ENCODE measurements around the gene DNAJC13.

The DNAJC13 gene

DNA sequence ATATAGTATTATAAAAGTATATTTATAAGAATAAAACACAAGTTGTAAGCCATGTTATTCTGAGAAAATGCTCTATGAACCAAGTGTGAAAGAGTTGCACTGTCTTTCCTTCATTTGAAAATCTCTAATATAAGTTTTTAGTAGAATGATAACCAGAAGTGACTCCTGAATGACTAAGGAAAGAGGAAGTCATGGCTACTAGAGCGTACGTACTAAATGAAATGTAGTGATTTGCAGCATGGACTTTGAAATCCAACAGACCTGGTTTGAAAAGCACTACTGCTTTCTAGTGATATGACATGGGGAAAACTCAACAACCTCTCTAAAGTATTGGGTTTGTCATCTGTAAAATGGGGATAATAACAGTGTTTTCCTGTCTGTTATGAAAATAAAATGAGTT is 10.3 kb upstream of the DNAJC13 start:
- no peak for DNase-seq

DNA sequence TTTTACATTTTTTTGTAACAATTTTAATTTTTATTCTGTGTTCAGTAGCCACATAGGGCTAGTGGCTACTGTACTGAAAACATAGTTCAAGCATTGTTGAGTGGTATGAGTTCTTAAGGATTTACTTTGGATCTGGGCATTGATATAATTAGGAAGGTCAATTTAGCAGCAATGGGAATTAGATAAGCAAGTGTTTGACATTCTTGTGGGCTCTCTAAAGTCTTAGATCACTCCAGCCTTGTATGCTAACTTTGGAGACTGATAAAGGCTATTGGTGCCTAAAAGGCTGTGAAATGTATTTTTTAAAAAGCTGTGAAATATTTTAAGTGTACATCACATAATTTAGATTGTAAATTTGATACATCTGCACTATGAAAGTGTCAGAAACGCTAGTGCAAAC is 2.5 kb upstream of the DNAJC13 start:
- no peak for DNase-seq

DNA sequence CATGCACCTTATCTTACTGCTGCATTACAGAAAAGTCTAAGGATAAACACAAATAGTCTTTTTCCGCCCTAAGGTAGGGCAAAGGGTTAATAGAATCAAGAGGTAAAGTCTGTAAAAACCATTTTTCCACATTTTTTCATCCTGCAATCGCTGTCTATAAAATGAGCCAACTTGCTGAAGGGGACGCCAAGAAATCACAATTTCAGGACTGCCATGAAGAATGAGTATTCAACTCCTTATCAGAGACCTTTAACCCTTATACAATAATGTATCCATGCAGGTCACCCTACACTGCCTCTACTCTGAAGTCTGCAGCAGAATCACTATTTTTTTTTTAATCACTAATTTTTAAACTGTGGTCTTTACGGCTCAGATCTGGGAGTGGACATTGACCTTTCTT is 1.1 kb upstream of the DNAJC13 start:
- no peak for DNase-seq

DNA sequence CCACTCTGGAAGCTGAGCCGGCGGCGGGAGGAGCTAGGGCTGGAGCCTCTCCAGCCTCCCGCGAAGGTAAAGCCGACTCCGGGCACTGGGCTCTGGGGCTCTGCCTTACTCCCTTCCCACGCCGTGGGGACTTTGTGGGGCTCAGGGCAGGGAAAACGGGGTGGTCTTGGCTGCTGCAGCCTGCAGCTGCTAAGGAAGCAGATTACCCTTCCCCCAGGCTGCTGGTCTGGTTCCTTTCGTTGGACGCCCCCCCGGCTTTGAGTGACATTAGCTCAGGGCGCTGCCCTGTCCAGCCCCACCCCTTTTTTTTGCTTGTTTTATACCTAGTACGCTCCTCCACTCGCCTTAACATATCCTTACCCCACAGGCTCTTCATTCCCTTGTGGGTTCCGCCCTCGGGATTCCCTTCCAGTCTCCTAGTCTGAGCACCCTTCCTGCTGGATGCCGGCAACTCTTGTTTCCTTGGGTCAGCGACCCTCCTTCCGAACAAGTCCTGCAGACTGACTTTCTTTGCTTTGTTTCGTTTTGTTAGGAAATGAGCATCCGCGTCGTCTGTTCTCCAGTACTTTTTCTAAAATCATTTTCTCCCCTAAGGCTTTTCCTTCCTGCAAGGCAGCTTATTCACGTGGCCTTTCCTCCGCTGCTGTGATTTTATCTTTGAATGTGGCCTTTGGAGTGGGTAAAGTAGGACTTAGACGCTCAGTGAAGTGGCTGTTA is 551 bp downstream of the DNAJC13 start:
- no peak for DNase-seq

DNA sequence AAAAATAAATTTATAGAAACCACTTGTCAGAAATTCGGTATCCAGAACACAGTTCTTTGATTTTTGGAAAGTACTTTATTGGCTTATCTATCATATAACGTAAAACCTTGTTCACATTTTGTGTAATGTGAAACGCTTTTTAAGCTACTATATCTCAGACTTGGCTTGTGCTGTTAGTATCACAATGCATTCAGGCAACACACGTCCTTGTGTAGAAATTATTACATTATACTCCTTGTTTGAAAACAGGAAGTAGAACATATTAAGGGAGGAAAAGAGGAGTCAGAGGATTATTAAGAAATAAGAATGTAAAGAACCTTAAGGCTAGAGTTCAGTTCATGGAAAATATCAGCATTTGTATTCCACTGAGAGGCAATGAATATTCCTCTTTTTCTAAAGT is 1.6 kb downstream of the DNAJC13 start:
- DNase-seq = no peak

DNA sequence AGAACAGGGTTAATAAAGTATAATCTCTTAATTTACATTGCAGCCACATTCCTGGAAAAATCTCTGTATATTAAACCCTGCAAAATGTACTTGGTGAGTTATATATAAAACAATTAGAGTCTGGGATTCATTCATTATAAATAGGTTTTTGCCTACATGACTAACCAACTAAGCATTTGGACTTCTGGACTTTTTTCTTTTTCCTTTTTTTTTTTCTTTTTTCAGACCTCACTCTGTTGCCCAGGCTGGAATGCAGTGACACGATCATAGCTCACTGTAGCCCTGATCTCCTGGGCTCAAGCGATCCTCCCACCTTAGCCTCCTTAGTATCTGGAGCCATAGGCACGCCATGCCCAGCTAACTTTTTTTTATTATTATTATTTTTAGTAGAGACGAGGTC is 4.5 kb downstream of the DNAJC13 start:
- no peak for DNase-seq

DNA sequence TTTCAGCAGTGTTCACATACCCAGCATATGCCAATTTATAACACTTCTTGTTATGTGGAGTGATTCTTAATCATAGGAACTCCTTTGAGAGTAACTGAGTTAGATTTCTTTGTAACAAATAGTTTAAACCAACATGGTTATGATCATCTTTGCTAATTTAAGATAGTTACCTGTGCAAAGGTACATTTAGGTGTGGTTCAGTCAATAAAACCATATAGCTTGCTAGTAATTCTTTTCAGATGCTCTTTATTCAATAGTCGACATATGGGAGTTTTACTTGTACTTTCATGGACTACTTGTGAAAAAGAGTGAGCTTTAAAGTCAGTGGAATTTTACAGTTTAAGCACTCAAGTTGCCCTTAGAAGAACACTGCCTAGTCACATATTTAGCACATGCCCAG is 5.2 kb downstream of the DNAJC13 start:
- no peak for DNase-seq

DNA sequence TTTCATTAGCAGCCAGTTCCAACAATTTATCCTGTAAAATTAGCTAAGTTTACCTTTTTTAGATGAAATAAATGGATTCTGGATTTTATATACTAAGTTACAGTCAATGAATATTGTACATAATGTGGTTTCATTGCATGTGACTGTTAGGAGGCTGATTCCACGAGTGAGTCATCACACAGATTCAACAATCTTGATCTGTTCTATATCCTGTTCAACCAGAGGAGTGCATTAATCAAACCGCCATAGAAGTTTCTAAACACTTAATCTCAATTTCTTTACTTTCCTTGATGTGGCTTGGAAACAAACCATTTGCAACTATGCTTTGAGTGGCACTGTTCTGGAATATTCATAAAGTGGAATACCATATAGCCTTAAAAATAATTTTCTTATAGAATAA is 15.3 kb downstream of the DNAJC13 start:
- no peak for DNase-seq

DNA sequence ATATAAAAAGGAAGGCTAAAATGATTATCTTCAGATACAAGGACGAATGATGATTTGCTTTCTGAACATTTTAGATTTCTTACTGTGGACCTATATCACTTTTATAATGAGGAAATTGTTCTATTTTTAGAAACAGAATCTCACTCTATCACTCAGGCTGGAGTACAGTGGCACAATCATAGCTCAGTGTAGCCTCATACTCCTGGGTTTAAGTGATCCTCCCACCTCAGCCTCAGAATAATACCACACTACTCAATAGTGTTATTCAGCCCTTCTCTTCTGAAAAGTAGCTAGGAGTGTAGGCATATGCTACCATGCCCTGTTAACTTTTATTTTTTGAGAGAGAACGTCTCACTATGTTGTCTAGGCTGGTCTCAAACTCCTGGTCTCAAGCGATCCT is 15.8 kb downstream of the DNAJC13 start:
- DNase-seq = no peak

DNA sequence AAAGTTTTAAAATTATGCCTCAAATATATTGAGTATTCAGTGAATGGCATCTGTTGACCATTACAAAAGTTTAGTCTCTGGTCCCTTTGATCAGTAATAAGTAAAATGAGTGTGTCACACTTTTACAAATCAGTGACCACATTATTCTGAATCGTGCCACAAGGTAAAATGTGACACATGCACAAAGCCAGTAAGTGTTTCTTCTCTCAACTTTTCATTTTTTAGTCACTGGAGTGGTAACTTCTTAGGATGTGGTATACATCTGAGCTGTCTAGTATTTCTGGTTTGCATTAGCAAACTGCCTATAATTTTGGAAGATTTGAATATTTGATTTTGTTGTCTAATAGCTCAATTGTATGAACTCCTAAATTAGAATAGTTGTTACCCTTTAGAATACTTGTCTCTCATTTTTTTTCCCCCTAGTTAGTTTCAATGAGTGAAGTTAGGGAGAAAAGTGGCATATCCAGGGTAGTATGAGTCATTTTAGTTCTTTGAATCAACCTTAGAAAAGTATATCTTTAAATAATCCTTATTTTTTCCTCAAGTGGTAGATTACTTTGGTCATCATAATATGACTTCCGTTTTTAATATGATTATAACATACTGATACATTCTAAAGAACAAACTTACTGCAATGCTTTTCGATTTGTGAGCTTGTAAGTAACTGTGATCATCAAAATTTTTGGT is 18.1 kb downstream of the DNAJC13 start:
- no peak for DNase-seq

DNA sequence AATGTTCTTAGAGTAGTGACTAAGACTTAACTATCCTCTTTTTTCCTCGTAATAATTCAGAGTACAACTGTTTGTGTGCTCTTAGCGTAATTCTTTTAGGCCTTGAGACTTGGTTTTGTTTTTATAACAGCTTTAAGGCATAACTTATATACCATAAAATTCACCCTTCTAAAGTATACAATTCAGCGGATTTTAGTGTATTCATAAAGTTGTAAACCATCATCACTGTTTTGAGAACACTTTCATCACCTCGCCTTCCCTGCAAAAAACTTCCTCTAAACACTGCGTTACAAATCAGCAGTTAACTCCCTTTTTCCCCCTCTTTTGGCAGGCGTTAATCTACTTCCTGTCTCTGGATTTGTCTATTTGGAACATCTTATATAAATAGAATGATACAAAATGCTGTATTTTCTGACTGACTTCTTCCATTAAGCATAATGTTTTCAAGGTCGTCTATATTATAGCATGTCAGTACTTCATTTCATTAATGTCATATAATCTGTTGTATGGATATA is 18.7 kb downstream of the DNAJC13 start:
- DNase-seq = no peak

DNA sequence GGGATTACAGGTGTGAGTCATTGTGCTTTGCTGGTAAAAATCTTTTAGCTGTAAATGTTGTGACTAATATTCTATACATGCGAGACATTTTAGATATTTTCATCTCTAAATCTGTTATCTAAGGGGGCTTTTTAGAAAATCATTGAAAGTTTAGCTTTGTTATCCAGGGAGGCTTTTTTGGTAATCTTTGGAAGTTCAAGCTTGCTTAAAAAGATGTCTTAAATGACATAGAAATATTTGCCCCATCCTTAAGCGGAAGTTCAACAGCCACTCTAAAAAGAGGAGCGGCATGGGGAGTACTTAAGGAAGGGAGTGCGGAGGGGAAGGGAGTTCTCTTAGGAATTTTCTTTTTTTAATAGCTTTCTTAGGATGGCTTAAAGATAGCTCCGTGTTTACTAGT is 26.1 kb downstream of the DNAJC13 start:
- DNase-seq = no peak

DNA sequence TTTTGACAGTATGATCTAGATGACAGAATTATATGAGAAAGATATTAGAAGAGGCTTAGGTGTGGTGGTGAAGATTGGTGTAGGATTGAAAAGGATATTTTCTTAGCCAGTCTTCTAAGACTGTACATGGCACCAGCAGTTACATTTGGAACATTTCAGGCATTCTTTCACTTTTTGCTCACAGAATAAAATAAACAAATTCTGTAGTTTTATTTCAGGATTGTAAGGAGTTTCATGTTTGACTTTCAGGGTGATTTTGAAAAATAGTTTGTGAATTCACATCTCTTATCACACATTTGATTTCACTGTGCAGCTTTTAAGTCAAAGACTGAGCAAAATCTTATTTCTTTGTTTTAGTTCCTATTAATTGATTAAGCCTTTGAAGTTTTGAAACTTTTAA is 27.1 kb downstream of the DNAJC13 start:
- DNase-seq = no peak

DNA sequence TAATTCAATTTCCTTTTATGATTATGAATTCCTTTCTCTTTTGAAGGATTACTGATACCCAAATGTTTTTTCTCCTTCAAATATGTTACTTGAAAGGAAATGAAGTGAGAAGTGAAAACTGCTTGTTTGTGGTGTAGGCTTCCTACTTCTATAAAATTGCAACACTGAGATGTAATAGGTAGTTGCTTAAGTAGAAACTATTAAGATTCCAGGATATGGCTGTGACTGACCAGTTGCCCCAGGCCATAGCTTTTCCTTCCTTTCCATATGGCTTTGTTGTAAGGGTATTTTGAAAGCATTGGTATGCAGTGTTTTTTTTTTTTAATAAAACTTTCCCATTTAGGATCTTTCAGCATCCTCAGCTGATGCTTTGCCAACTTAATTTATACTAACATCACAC is 28.5 kb downstream of the DNAJC13 start:
- DNase-seq = no peak

DNA sequence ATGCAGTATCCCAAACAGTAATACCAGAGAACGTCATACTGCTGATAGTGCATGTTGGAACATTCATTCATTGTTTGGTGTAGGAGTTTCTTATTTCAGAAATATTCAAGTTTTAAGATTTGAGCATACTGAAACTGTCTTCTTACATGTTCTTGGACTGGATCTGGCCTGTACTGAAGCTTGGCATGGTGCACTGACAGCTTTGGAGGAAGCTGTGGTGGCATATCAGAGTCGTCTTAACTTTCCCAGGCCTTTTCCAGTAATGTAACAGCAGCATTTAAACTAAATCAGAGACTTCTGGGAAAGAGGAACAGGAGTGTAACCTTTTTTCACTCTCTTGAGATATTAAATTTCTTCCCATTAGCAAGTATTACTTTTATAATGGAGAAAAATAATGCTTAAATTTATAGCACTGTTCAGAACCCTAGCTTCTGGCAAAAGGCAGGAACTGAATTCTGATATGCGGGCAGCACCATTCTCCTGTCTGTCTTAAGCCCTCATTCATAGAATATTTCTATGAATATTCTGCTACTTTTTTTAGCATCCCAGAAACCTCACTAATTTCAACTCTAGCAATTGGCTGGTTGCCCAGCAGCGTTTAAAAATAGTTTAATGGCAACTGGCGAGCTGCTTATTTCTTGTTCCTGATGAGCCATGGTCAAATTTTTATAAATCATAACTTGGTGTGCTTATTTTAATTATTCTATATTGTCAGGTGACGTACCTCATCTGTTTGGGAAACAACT is 31.1 kb downstream of the DNAJC13 start:
- DNase-seq = no peak

DNA sequence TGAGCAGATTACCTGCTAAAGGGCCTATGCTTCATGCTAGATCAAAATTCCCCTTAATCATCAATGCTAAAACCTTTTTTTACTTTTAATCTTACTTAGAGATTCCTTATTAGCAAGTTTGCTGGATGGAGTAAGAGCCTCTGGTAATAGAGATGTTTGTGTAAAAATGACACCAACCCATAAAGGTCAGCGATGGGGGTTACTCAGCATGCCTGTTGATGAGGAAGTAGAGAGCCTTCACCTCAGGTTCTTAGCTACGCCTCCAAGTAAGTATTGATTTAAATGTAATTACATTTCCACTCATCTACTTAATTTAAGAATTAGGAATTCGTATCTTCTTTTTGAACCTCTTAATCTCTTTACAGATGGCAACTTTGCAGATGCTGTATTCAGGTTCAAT is 38.8 kb downstream of the DNAJC13 start:
- no peak for DNase-seq

DNA sequence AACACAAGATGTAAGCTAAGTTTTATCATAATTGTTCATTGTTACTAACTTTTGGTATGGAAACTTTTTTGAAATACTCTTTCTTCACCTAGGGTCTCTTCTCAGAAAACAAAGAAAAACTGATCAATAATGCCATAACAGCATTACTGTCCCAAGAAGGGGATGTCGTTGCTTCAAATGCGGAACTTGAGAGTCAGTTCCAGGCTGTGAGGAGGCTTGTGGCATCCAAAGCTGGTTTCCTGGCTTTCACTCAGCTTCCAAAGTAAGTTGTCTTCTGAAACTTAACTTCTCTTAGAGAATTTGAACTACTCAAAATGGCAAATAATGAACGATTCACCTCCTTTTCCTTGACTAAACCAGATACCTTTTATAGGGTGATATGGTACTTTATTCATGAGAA is 39.3 kb downstream of the DNAJC13 start:
- no peak for DNase-seq

DNA sequence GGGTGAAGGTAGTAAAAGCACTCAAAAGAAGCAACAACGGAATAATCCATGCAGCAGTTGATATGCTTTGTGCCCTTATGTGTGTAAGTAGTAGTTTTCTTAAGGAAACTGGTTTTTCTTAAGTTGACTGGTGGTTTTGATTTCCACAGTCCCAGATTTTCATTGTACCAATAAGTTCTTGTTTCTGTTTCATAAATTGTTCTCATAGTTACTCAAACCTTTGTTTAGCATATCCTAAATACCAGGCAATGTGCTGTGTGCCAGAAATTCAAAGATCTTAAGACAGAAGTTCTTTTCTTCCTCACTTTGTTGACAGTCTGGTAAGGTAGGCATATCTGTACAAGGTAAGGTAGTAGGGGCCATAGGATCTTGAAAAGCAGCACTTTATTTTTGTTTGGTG is 40.0 kb downstream of the DNAJC13 start:
- no peak for DNase-seq

DNA sequence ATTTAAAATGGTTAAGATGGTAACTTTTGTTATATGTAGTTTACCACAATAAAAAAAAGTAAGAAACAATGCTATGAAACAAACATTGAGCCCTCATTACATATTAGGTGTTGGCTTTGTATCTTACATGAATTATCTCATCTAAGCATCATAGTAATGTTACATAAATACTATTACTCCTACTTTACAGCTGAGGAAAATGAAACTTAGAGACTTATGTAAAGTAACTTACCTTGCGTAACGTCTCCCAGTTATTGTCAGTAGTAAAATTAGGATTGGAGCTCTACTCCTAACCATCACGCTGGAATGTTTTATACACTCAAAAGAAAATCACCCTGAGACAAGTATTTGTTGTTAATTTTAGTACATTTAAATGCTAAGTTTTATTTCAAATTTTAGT is 42.2 kb downstream of the DNAJC13 start:
- no peak for DNase-seq

DNA sequence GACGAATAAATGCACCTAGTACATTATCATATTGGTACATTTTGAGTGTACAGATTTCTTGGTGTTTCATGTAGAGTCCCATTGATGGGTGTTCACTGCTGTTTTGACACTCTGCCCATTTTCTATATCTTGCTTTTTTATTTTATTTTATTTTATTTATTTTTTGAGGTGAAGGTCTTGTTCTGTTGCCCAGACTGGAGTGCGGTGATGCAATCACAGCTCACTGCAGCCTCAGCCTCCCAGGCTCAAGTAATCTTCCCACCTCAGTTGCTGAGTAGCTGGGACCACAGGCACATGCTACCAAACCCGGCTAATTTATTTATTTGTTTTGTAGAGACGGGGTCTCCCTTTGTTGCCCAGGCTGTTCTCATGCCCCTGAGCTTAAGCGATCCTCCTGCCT is 44.2 kb downstream of the DNAJC13 start:
- DNase-seq = no peak

DNA sequence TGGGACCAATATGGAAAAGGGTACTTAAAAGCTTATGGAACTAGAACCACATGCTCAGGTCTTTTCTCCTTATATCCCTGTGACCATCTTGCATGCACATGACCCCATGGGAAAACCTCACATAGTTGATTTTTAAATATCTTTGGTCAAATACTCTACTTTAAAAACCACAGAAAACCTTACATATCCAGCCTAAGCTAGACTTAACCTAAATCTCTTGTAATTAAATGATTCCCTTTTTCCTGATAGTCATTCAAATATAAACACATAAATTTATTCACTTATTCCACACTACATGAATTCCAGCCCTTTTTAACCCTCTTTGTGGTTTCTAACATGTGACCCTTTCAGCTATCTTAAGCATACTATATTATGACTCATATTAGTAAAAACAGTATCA is 46.8 kb downstream of the DNAJC13 start:
- DNase-seq = no peak

DNA sequence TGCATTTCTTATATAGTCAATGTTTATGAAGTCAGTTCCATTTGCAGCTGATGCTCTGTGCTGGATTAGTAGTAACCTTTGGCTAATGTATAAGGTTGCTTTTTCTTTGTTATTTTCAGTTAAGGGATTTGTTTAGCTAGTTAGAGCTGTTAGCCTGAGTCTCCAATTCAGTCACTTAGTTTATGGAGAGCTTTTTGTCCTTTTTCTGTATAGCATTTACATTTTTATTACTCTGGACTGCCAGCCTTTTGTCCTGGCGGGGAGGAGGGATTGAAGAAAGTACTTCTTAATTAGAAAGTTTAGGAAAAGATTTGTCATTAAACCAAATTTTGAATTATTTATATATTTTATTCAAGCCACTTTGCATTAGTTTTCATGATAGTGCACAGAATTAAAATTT is 52.0 kb downstream of the DNAJC13 start:
- no peak for DNase-seq

DNA sequence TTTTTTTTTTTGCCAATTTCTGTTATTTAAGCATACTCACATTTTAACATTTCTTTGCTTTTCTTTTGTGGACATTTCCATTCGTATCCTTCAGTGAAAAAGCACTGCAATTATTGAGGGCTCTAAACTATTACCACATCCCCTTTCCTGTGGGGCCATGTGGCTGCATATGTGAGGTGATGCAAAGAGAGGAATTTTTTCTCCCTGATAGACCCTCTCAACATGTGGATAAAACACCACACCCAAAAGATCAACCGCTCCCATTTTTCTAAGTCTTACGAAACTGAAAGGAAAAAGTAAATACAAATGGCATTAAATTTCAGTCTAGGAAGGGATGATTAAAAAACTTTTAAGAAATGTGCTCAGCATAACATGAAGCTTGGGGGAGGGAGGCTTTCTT is 68.8 kb downstream of the DNAJC13 start:
- DNase-seq = no peak

DNA sequence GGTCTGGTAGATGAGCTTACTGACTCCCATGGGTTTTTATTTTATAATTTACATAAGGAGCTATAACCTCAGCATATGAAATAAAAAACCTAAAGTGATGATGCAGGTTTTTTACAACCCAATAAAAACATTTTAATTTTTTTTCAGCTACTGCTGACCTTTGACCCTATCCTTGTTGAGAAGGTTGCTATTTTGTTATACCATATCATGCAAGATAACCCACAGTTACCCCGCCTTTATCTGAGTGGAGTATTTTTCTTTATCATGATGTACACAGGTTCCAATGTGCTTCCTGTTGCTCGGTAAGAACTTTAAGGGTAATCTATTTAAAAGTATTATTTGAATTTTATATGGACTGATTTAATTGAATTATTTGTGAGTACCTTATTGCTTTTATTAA is 70.8 kb downstream of the DNAJC13 start:
- DNase-seq = no peak

Data from activated CD8-positive, alpha-beta memory T cell treated with anti-CD3 and anti-CD28 coated beads, Interleukin-2, amount 50 U/mL, for 4 hours (primary cell).